Lower lobe of right lung (tissue), 2 donors: ENCODE measurements around the gene RECK. TPM values are rescaled to one million over a fixed set of nuclear protein-coding genes. Genes with fewer than 3 reads are reported as not detected.

Experiments
- ATAC-seq, 2 donors: fragments of 200-7000 bp; cut with Tn5 transposase; one replicate each; pipeline ENCODE4 v1.9.1; 2020 to 2022; ENCODE audit warnings: mild to moderate bottlenecking in 2 of 2, moderate library complexity in 2 of 2
- DNase-seq: peaks from one replicate; pipeline ENCODE4 v3.0.0-alpha.2; 2020
- H3K27ac ChIP-seq: fragments of 200-600 bp; one replicate; pipeline ENCODE4 v1.8.0; 2022
- H3K27me3 ChIP-seq: fragments of 200-600 bp; one replicate; pipeline ENCODE4 v1.8.0; 2022; ENCODE audit warnings: low read depth
- H3K36me3 ChIP-seq: fragments of 200-600 bp; one replicate; pipeline ENCODE4 v1.8.0; 2022; ENCODE audit warnings: mild to moderate bottlenecking
- H3K4me1 ChIP-seq: fragments of 200-600 bp; one replicate; pipeline ENCODE4 v1.8.0; 2022
- H3K4me3 ChIP-seq: fragments of 200-600 bp; one replicate; pipeline ENCODE4 v1.8.0; 2022; ENCODE audit warnings: mild to moderate bottlenecking
- H3K9me3 ChIP-seq: fragments of 200-600 bp; one replicate; pipeline ENCODE4 v1.8.0; 2022
- intact Hi-C: fragments of 100-400 bp; cut with DNase I; formaldehyde crosslinking; loops from one replicate; pipeline ENCODE4 v1.11.0; 2022
- total RNA-seq: library from RNA; stranded (reverse); fragmentation: NEBNext Ultra II Directional; extraction: Animal tissue kit (Norgen Biotek cat#: 25700); gene quantifications from one replicate; pipeline ENCODE4 v1.2.1, GENCODE V29; 2021
- TF ChIP-seq, protein P1 (sequence below): fragments of 200-600 bp; IDR thresholded peaks from one replicate; pipeline ENCODE4 v1.8.0; 2022; ENCODE audit warnings: antibody characterized with exemption, mild to moderate bottlenecking
- donor health status: DM: no; HTN: yes; CAD: no; lungs with severe emphysema.

RECK gene
- total RNA-seq, 1 donor from 2014 or later: 15.2 TPM

- no peak for ATAC-seq
- no peaks in the 10 kb centered on the region for H3K36me3 ChIP-seq
- peaks cover 26% of the 10 kb centered on the region for H3K4me1 ChIP-seq
- TF ChIP-seq, protein P1, sequence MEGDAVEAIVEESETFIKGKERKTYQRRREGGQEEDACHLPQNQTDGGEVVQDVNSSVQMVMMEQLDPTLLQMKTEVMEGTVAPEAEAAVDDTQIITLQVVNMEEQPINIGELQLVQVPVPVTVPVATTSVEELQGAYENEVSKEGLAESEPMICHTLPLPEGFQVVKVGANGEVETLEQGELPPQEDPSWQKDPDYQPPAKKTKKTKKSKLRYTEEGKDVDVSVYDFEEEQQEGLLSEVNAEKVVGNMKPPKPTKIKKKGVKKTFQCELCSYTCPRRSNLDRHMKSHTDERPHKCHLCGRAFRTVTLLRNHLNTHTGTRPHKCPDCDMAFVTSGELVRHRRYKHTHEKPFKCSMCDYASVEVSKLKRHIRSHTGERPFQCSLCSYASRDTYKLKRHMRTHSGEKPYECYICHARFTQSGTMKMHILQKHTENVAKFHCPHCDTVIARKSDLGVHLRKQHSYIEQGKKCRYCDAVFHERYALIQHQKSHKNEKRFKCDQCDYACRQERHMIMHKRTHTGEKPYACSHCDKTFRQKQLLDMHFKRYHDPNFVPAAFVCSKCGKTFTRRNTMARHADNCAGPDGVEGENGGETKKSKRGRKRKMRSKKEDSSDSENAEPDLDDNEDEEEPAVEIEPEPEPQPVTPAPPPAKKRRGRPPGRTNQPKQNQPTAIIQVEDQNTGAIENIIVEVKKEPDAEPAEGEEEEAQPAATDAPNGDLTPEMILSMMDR: no peak
- H3K9me3 ChIP-seq: no peaks in the 10 kb centered on the region
- H3K27me3 ChIP-seq: no peaks in the 10 kb centered on the region
- no peak for DNase-seq
- H3K27ac ChIP-seq: no peak overlapping the region
- no peak overlapping the region for H3K4me3 ChIP-seq
- intact Hi-C loops: no loop called here
These were observed 1.7 kb upstream of the RECK start for GRCh38 chr9:36035006-36035405.

GRCh38 chr9:36036253-36036779, 397 bp upstream of the RECK start:
- ATAC-seq: no peak
- intact Hi-C loops: no loop called here

GRCh38 chr9:36037549-36038122, 923 bp downstream of the RECK start:
- Histone ChIP-seq H3K9me3 (no peaks in the 10 kb centered on the region), H3K4me1 (peaks cover 44% of the 10 kb centered on the region), H3K36me3 (no peaks in the 10 kb centered on the region), H3K27ac (peak overlapping the region; percentile 81), H3K27me3 (no peaks in the 10 kb centered on the region), H3K4me3 (peak overlapping the region; percentile 92)
- intact Hi-C loops: no loop called here
- TF ChIP-seq, protein P1: no peak
- ATAC-seq (peak; percentile 4 to 12), DNase-seq (no peak)

More at GRCh38 chr9:36036253-36036779, 397 bp upstream of the RECK start:
- H3K9me3 ChIP-seq: no peaks in the 10 kb centered on the region
- H3K4me3 ChIP-seq: peak overlapping the region; percentile 92
- peak overlapping the region; percentile 81 for H3K27ac ChIP-seq
- TF ChIP-seq, protein P1: no peak
- DNase-seq: no peak
- no peaks in the 10 kb centered on the region for H3K27me3 ChIP-seq
- peaks cover 37% of the 10 kb centered on the region for H3K4me1 ChIP-seq
- H3K36me3 ChIP-seq: no peaks in the 10 kb centered on the region

DNA sequence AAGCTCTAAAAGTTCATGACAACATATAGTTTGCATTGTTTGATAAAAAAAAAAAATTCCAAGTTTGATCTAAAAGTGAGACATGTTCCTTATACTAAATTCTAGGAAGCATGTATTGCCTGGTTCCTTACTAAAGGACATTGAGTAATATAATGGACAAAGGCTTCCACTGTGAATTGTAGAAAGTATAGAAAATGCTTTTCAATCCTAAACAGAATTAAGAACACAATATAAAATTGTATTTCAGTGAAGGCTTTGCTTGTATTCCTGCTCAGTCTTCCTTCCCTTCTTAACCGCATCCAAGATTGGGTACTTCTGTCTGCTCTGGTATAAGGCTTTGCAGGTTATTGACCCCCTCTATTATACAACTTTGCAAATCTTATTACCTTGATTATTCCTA, 2.4 kb downstream of the RECK start:
- DNase-seq: no peak
- intact Hi-C loops: no loop called here
- H3K27me3 ChIP-seq: no peaks in the 10 kb centered on the region

GRCh38 chr9:36039696-36040095, 3.0 kb downstream of the RECK start:
- no peaks in the 10 kb centered on the region for H3K9me3 ChIP-seq
- TF ChIP-seq, protein P1: no peak
- no peak for ATAC-seq
- no peak overlapping the region for H3K4me3 ChIP-seq
- no peak overlapping the region for H3K27ac ChIP-seq
- H3K4me1 ChIP-seq: peaks cover 46% of the 10 kb centered on the region
- DNase-seq: no peak
- no peaks in the 10 kb centered on the region for H3K36me3 ChIP-seq
- H3K27me3 ChIP-seq: no peaks in the 10 kb centered on the region
- intact Hi-C loops: no loop called here

More for the DNA sequence above, 2.4 kb downstream of the RECK start:
- H3K4me3 ChIP-seq: no peak overlapping the region
- TF ChIP-seq, protein P1: no peak
- H3K9me3 ChIP-seq: no peaks in the 10 kb centered on the region
- no peaks in the 10 kb centered on the region for H3K36me3 ChIP-seq
- H3K27ac ChIP-seq: no peak overlapping the region
- peaks cover 44% of the 10 kb centered on the region for H3K4me1 ChIP-seq
- ATAC-seq: no peak
